Stimulated activated naive B cell treated with anti-CD40 and anti-IgM and Interleukin-4, amounts not matched to agents 10 μg/mL and 1 μg/mL and 100 μg/mL, for 72 hours (primary cell): ENCODE data around the gene KRTAP19-4.
"Not testable (repeated sequence)": the region's sequence is repeated elsewhere in the genome, so short reads cannot be mapped to it uniquely, and the experiment has no call there.

Experiments
- ATAC-seq, 2 donors: fragments of 150-1000 bp; cut with Tn5 transposase; replicated peaks; 2 replicates each; pipeline ENCODE4 v1.10.0; 2021; ENCODE audit warnings: moderate library complexity in 1 of 2
- DNase-seq: peaks from one replicate; pipeline ENCODE4 v3.0.0; 2021
- H3K27ac Mint-ChIP-seq: one replicate; pipeline ENCODE4 v1.8.0; 2022; ENCODE audit warnings: mild to moderate bottlenecking, mixed read lengths
- H3K27me3 Mint-ChIP-seq, 2 donors: one replicate each; pipeline ENCODE4 v1.8.0; 2022; ENCODE audit warnings: mixed read lengths in 2 of 2
- H3K36me3 Mint-ChIP-seq, 2 donors: one replicate each; pipeline ENCODE4 v1.8.0; 2022; ENCODE audit warnings: mixed read lengths in 2 of 2, mild to moderate bottlenecking in 1 of 2
- H3K4me1 Mint-ChIP-seq, 2 donors: one replicate each; pipeline ENCODE4 v1.8.0; 2022; ENCODE audit warnings: mixed read lengths in 2 of 2, mild to moderate bottlenecking in 1 of 2
- H3K4me3 Mint-ChIP-seq, 2 donors: one replicate each; pipeline ENCODE4 v1.8.0; 2022; ENCODE audit warnings: mild to moderate bottlenecking in 2 of 2, mixed read lengths in 2 of 2, moderate library complexity in 1 of 2
- H3K9me3 Mint-ChIP-seq, 2 donors: one replicate each; pipeline ENCODE4 v1.8.0; 2022; ENCODE audit warnings: mixed read lengths in 2 of 2, mild to moderate bottlenecking in 1 of 2

KRTAP19-4 gene

GRCh38 chr21:30497065-30497464 is at the start of gene KRTAP19-4:
KRTAP19-4 (minus strand) TSS chr21:30497165; CDS start chr21:30497110, 55 bp downstream.
- Mint-ChIP-seq H3K4me3 (no peak within 1 kb of the TSS), H3K27ac (no peak within 1 kb of the TSS)

GRCh38 chr21:30541764-30542163 is 44.8 kb upstream of the KRTAP19-4 start, which contains the start of gene KRTAP19-6:
KRTAP19-6 (minus strand) TSS chr21:30541864; CDS start chr21:30541833, 31 bp downstream.
- no peak within 1 kb of the TSS for H3K27ac Mint-ChIP-seq
- DNase-seq (no peak), ATAC-seq (no peak)
- no peak within 1 kb of the TSS for H3K4me3 Mint-ChIP-seq
- peaks cover 0 to 5% of the 10 kb centered on the region in 2 donors for H3K9me3 Mint-ChIP-seq
- no peaks in the 10 kb centered on the region for H3K4me1 Mint-ChIP-seq
- no peaks in the 10 kb centered on the region for H3K27me3 Mint-ChIP-seq
- no peaks in the 10 kb centered on the region for H3K36me3 Mint-ChIP-seq

More at GRCh38 chr21:30497065-30497464, at the start of gene KRTAP19-4:
- H3K4me1 Mint-ChIP-seq, result no peaks in the 10 kb centered on the region
- DNase-seq (no peak), ATAC-seq (no peak)
- peaks cover 0 to 2% of the 10 kb centered on the region in 2 donors for H3K9me3 Mint-ChIP-seq
- H3K27me3 Mint-ChIP-seq, result no peaks in the 10 kb centered on the region
- no peaks in the 10 kb centered on the region for H3K36me3 Mint-ChIP-seq

- H3K4me1 Mint-ChIP-seq, result no peaks in the 10 kb centered on the region
- H3K4me3 Mint-ChIP-seq, result no peak overlapping the region
- no peak for ATAC-seq
- H3K9me3 Mint-ChIP-seq, result peaks cover 6 to 10% of the 10 kb centered on the region in 2 donors
- no peaks in the 10 kb centered on the region for H3K36me3 Mint-ChIP-seq
- no peaks in the 10 kb centered on the region for H3K27me3 Mint-ChIP-seq
- no peak overlapping the region for H3K27ac Mint-ChIP-seq
- no peak for DNase-seq
These were observed 21.9 kb upstream of the KRTAP19-4 start for GRCh38 chr21:30518876-30519275.

GRCh38 chr21:30515681-30516080 is 18.7 kb upstream of the KRTAP19-4 start:
- DNase-seq (no peak), ATAC-seq (no peak)
- Mint-ChIP-seq H3K4me3 (no peak overlapping the region), H3K27ac (no peak overlapping the region), H3K9me3 (peaks cover 5 to 10% of the 10 kb centered on the region in 2 donors), H3K36me3 (no peaks in the 10 kb centered on the region), H3K27me3 (no peaks in the 10 kb centered on the region), H3K4me1 (no peaks in the 10 kb centered on the region)

GRCh38 chr21:30505621-30506205 is 8.7 kb upstream of the KRTAP19-4 start:
- ATAC-seq, H3K27ac Mint-ChIP-seq, H3K4me3 Mint-ChIP-seq, DNase-seq, H3K36me3 Mint-ChIP-seq, H3K9me3 Mint-ChIP-seq, H3K27me3 Mint-ChIP-seq, H3K4me1 Mint-ChIP-seq: not testable (repeated sequence)

- no peaks in the 10 kb centered on the region for H3K9me3 Mint-ChIP-seq
- no peaks in the 10 kb centered on the region for H3K4me1 Mint-ChIP-seq
- no peak within 1 kb of the TSS for H3K4me3 Mint-ChIP-seq
- no peak within 1 kb of the TSS for H3K27ac Mint-ChIP-seq
- no peaks in the 10 kb centered on the region for H3K36me3 Mint-ChIP-seq
- H3K27me3 Mint-ChIP-seq, result no peaks in the 10 kb centered on the region
- DNase-seq (no peak), ATAC-seq (no peak)
These were observed 5.1 kb upstream of the KRTAP19-4 start, which contains the start of gene KRTAP19-5 for GRCh38 chr21:30502041-30502440. KRTAP19-5 (minus strand) TSS chr21:30502141; CDS start chr21:30502090, 51 bp downstream.

GRCh38 chr21:30491963-30492428 is 5.0 kb downstream of the KRTAP19-4 start, which contains the start of gene KRTAP19-3:
KRTAP19-3 (minus strand) TSS chr21:30492013; CDS start chr21:30491957, 56 bp downstream.
- peaks cover 0 to 6% of the 10 kb centered on the region in 2 donors for H3K9me3 Mint-ChIP-seq
- H3K27me3 Mint-ChIP-seq, result no peaks in the 10 kb centered on the region
- ATAC-seq (no peak), DNase-seq (no peak)
- no peak within 1 kb of the TSS for H3K27ac Mint-ChIP-seq
- no peaks in the 10 kb centered on the region for H3K4me1 Mint-ChIP-seq
- no peak within 1 kb of the TSS for H3K4me3 Mint-ChIP-seq
- H3K36me3 Mint-ChIP-seq, result no peaks in the 10 kb centered on the region

GRCh38 chr21:30487336-30487735 is 9.6 kb downstream of the KRTAP19-4 start, which contains the start of gene KRTAP19-2:
KRTAP19-2 (minus strand) TSS chr21:30487436; CDS start chr21:30487348, 88 bp downstream.
- ATAC-seq (no peak), DNase-seq (no peak)
- H3K27me3 Mint-ChIP-seq, result no peaks in the 10 kb centered on the region
- no peak within 1 kb of the TSS for H3K27ac Mint-ChIP-seq
- H3K4me1 Mint-ChIP-seq, result no peaks in the 10 kb centered on the region
- no peak within 1 kb of the TSS for H3K4me3 Mint-ChIP-seq
- H3K36me3 Mint-ChIP-seq, result no peaks in the 10 kb centered on the region
- peaks cover 12 to 13% of the 10 kb centered on the region in 2 donors for H3K9me3 Mint-ChIP-seq

GRCh38 chr21:30486180-30486579 is 10.8 kb downstream of the KRTAP19-4 start:
- H3K27ac Mint-ChIP-seq, result no peak overlapping the region
- H3K36me3 Mint-ChIP-seq, result no peaks in the 10 kb centered on the region
- no peaks in the 10 kb centered on the region for H3K4me1 Mint-ChIP-seq
- no peak for DNase-seq
- H3K4me3 Mint-ChIP-seq, result no peak overlapping the region
- no peaks in the 10 kb centered on the region for H3K27me3 Mint-ChIP-seq
- ATAC-seq, result no peak
- peaks cover 12 to 13% of the 10 kb centered on the region in 2 donors for H3K9me3 Mint-ChIP-seq

- no peaks in the 10 kb centered on the region for H3K27me3 Mint-ChIP-seq
- DNase-seq (no peak), ATAC-seq (no peak)
- H3K4me3 Mint-ChIP-seq, result no peak overlapping the region
- H3K9me3 Mint-ChIP-seq, result peaks cover 11 to 13% of the 10 kb centered on the region in 2 donors
- no peaks in the 10 kb centered on the region for H3K4me1 Mint-ChIP-seq
- H3K36me3 Mint-ChIP-seq, result no peaks in the 10 kb centered on the region
- H3K27ac Mint-ChIP-seq, result no peak overlapping the region
These were observed 14.8 kb downstream of the KRTAP19-4 start for GRCh38 chr21:30482130-30482529.

GRCh38 chr21:30480145-30480544 is 16.8 kb downstream of the KRTAP19-4 start, which contains the start of gene KRTAP19-1:
KRTAP19-1 (minus strand) TSS chr21:30480367; CDS start chr21:30480317, 50 bp downstream.
- no peak within 1 kb of the TSS for H3K4me3 Mint-ChIP-seq
- no peak for ATAC-seq
- peaks cover under 1% of the 10 kb centered on the region in 2 donors for H3K9me3 Mint-ChIP-seq
- H3K4me1 Mint-ChIP-seq, result no peaks in the 10 kb centered on the region
- H3K27me3 Mint-ChIP-seq, result no peaks in the 10 kb centered on the region
- H3K27ac Mint-ChIP-seq, result no peak within 1 kb of the TSS
- DNase-seq, result no peak
- no peaks in the 10 kb centered on the region for H3K36me3 Mint-ChIP-seq

- H3K27me3 Mint-ChIP-seq, result no peaks in the 10 kb centered on the region
- DNase-seq, result no peak
- no peaks in the 10 kb centered on the region for H3K9me3 Mint-ChIP-seq
- no peaks in the 10 kb centered on the region for H3K36me3 Mint-ChIP-seq
- ATAC-seq, result no peak
- H3K4me1 Mint-ChIP-seq, result no peaks in the 10 kb centered on the region
- H3K4me3 Mint-ChIP-seq, result no peak overlapping the region
- no peak overlapping the region for H3K27ac Mint-ChIP-seq
These were observed 17.7 kb downstream of the KRTAP19-4 start for GRCh38 chr21:30479259-30479658.

- H3K9me3 Mint-ChIP-seq, result no peaks in the 10 kb centered on the region
- no peaks in the 10 kb centered on the region for H3K36me3 Mint-ChIP-seq
- no peaks in the 10 kb centered on the region for H3K27me3 Mint-ChIP-seq
- H3K4me1 Mint-ChIP-seq, result no peaks in the 10 kb centered on the region
- no peak overlapping the region for H3K27ac Mint-ChIP-seq
- H3K4me3 Mint-ChIP-seq, result no peak overlapping the region
- ATAC-seq (no peak), DNase-seq (no peak)
These were observed 19.0 kb downstream of the KRTAP19-4 start for GRCh38 chr21:30478004-30478403.

- H3K27ac Mint-ChIP-seq, result no peak overlapping the region
- peaks cover 3 to 4% of the 10 kb centered on the region in 2 donors for H3K9me3 Mint-ChIP-seq
- ATAC-seq, result no peak
- no peak for DNase-seq
- no peaks in the 10 kb centered on the region for H3K4me1 Mint-ChIP-seq
- H3K4me3 Mint-ChIP-seq, result no peak overlapping the region
- no peaks in the 10 kb centered on the region for H3K36me3 Mint-ChIP-seq
- peaks cover 0 to 4% of the 10 kb centered on the region in 2 donors for H3K27me3 Mint-ChIP-seq
These were observed 27.9 kb downstream of the KRTAP19-4 start for GRCh38 chr21:30468900-30469714.
